Measurements from ENCODE around the gene HOXD3.

The HOXD3 gene

DNA sequence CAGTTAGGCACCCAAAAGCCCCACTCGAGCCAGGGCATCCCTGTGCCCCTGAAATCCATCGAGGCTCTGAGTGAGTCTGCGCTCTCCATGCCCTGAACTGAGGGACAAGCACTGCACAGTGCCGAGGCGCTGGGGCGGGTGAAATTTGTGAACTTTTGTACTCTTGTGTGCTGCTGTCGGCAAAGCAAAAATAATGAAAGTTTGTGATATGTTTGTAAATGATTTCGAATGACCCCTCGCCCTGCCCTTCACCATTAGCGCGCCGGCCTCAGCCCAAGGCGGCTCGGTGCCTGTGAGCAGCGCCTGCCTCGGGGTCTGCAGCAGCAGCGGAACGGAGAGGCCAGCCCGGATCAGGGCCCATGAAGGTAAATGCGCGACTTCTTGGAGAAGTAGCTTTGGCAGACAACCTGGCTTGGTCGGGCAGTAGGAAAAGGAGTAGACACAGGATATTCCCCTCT, 7.6 kb upstream of the HOXD3 start:
- DNase-seq = no peak

DNA sequence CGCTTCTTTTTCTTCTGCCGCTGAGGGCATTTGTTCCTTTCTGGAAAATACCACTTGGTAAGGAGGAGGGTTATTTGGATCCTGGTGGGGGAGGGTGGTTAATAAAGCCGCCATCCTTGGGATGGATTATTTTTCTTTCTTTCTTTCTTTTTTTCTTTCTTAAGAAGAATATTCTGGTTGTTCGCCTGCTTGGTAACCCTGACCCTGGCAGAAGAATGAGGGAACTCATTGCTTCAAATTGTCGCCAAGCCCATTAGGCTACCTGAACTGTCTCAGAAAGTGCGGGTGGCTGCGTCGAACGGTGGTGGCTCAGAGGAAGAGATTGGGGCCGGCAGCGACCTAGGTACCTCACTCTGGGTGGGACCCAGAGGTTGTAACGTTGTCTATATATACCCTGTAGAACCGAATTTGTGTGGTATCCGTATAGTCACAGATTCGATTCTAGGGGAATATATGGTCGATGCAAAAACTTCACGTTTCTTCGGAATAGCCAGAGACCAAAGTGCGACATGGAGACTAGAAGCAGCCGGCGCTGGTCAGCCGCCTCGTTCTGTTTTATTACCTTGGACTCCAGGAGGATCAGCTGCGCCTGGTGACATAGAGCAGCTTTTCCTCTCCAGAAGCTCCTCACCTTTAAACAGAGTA, 7.0 kb upstream of the HOXD3 start:
- no peak for DNase-seq

DNA sequence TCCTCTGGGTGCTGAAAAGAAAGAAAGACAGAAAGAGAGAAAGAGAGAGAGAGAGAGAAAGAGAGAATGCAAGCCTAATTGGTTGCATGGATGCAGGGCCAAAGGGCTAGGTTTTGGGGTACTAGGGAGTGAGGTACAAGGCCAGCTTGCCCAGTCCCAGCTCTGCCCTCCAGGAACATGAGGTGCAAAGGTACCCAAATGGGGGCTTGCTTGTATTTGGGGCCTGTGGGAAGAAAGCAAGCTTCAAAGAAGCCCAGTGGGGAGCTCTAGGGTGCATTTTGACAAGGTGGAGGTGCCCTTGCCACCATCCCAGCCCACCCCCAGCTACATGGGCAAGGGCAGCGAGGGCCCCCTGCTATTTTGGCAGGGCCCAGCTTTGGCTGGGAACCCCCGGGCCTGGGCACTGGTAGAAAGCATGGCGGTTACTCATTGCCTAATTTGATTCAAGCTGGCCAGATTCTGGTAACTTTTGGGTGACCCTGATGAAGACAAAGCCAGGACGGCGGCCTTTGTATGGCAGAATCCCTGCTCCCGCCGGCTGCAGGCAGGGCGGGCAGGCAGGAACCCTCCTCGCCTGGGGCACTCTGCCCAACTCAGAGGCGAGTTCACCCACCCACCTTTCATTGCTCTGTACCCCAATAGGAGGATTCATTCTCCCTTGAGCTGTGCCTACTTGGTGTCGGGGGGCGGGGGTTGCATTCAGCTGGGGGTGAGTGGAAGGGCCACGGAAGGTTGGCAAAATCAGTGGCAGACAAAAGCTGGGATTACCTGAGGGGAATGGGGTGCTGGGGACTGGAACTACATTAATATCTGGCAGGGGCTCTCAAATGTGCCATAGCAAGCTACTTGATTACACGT, 6.3 kb upstream of the HOXD3 start:
- DNase-seq = no peak

DNA sequence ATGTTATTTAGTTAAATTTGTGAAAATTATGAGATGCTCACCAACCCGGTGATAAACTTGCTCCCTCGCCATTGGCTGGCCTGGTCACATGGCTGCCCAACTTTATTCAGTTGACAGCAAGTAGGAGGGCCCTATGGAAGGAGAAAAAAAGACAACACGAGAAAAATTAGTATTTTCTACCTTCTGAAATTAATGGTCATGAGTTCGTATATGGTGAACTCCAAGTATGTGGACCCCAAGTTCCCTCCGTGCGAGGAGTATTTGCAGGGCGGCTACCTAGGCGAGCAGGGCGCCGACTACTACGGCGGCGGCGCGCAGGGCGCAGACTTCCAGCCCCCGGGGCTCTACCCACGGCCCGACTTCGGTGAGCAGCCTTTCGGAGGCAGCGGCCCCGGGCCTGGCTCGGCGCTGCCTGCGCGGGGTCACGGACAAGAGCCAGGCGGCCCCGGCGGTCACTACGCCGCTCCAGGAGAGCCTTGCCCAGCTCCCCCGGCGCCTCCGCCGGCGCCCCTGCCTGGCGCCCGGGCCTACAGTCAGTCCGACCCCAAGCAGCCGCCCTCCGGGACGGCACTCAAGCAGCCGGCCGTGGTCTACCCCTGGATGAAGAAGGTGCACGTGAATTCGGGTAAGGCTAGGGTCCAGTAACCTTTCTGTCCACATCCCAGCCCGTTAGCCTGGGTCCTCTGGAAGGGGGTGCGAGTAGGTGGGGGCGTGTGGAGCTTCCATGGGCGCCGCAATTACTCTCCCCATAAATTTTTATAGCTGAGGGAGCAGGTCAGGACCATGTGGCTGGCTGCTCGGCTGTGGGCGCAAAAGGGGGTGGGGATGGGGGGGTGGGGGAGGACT, 5.4 kb upstream of the HOXD3 start, which contains the start of gene HOXD4:
HOXD4 (plus strand) TSS at position 109 of the 846 bp plus-strand sequence; CDS start at position 193, 84 bp downstream.
- DNase-seq = no peak

DNA sequence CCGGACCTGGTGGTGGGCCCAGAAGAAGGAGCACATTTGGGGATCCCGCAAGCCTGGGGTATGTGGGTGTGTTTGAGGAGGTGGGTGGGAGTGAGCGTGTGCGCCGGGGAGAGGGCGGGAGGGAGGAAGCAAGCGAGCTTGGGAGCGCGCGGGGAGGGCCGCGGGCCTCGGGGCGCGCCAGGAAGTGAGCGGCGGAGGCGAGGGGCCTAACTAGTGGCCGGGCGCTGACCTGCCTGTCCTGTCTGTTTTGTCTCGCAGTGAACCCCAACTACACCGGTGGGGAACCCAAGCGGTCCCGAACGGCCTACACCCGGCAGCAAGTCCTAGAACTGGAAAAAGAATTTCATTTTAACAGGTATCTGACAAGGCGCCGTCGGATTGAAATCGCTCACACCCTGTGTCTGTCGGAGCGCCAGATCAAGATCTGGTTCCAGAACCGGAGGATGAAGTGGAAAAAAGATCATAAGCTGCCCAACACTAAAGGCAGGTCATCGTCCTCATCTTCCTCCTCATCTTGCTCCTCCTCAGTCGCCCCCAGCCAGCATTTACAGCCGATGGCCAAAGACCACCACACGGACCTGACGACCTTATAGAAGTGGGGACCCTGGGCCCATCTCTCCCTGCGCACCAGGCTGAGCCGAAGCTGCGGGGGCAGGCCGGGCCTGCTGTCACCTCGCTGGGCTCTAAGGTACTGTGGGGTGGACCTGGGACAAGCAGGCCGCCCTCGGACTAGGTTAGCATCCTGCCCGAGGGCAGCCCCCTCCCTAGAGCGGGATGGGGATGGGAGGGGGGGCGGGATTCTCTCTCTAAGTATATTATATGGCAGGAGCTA, 4.5 kb upstream of the HOXD3 start:
- no peak for DNase-seq

DNA sequence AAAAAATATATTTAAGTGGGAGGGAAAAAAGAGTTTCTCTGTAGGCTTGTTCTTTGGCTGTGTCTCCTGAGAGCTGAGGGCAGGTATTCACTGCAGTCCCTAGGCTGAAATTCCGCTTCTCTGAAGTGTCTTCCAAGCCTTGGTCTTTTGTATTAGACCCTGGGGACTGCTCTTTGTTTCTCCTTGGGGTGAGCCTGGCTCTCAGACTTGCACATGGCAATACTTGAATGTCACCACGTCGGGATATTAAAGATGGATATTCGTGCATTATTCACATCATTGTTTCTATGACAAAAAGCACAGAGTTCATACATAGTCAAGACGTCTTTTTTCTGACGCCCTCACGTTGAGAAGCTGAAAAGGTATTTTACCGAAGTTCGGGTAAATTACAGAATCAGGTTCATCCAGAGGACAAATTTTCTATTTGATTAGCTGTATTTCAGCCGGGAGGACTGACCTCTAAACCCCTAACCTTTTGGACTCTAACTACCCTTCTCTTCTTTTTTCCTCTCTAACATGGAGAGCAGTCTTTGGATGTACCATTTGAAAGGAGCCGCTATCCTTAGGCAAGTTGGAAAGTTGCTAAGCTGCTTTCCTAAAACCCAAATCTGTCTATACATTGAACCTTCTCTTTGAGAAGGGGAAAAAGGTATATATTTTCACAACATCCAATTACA, 2.4 kb upstream of the HOXD3 start:
- DNase-seq = no peak

DNA sequence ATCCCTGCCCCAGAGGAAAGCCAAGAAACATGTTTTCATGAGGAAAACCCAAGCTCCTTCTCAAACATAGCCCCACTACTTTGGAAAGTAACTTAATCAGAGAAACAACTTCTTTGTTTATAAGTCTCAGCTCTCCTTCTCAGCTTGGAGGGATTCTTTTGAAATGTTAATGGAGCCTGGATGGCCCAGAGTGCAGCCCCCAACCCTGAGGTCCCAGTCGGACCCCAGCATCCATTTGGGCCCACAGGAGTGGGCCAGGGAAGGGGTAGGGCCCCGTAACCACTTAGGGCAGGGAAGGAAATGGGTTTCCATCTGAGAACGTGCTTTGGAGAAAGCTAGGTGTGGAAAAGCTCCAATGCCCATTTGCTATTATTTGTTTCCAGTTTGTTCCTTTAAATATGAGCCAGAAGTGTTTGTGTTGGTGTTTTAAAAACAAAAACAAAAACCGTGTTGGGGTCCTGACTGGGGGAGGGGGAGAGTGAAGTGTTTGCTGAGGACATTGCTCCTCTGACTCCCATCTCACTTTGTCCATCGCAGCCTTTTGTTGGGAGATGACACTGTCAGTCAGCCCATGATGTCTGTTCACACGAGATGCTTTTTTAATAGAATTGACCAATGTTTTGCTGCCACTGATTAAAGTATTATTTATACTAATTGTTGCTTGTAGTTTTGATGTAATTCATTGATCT, 1.6 kb upstream of the HOXD3 start:
- DNase-seq = no peak

DNA sequence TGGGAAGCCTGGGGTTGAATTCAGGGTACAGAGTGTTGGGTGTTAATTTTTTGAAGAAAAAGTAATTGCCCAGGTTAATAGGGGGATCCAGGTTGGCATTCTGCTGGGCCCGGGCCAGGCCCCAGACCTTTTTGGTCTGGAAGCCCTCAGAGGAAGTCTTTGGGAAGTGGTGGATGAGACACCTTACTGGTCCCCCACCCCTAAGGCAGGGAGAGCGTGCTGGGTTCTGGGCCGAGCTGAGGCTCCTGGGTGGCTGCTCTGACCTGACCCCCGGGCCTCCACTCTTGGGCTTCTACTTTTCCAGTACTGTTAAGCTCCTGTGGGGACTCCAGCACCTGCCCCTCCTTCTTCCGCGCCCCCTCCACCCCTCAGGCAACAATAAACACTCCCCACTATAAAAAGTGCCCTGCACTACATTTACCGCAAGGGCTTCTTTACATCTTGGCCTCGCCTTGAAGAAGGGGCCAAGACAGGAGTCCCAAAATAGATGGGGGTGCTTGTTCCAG, 753 bp upstream of the HOXD3 start:
- no peak for DNase-seq

DNA sequence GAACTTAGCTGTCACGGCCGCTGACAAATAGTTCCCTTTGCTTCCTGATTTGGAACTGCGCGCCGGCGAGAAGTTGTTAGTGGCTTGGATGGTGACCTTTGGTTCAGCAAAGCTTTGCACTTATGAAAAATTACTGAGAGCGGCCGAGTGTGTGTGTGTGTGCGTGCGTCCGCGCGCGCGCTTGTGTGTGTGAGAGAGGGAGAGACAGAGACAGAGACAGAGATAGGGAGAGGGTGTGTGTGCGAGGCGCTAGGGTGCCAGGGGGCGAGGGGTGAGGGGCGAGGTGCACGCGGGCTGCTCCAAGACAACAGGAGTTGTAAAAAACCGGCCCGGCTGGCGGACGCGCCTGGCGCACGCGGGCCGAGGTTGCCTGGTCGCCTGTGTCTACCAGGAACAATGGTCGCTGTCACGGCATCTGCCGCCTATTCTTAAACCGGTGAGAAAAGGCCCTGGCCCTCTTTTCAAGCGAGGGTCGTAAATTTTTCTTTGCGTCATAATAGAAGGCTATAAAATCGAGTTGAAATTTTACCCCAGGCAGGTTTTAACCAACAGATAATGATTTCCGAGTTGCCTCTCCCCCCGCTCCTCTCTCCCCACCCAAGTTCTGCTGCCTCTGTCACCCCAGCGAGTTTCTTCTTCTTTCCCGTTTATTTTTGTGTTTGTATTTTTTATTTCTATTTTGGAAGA, 535 bp downstream of the HOXD3 start:
- no peak for DNase-seq

DNA sequence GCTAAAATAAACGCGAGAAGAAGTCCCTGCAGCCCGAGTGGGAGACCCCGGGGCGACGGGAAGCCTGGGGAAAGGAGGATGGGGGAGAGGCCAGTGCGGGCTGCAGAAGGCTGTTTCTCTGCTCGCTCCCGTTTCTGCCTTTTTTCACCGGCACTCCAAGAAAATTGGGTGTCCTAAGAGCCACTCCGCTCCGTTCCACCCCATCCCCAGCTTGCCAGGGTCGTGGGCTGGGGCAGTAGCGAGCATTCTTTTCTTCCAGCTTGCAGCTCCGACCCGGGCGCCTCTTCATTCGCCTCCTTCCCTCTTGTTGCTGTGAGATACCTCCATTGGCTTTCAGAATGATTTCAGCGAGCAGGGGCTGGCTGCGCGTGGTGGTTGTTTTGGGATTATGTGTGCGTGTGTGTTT, 1.1 kb downstream of the HOXD3 start:
- no peak for DNase-seq

DNA sequence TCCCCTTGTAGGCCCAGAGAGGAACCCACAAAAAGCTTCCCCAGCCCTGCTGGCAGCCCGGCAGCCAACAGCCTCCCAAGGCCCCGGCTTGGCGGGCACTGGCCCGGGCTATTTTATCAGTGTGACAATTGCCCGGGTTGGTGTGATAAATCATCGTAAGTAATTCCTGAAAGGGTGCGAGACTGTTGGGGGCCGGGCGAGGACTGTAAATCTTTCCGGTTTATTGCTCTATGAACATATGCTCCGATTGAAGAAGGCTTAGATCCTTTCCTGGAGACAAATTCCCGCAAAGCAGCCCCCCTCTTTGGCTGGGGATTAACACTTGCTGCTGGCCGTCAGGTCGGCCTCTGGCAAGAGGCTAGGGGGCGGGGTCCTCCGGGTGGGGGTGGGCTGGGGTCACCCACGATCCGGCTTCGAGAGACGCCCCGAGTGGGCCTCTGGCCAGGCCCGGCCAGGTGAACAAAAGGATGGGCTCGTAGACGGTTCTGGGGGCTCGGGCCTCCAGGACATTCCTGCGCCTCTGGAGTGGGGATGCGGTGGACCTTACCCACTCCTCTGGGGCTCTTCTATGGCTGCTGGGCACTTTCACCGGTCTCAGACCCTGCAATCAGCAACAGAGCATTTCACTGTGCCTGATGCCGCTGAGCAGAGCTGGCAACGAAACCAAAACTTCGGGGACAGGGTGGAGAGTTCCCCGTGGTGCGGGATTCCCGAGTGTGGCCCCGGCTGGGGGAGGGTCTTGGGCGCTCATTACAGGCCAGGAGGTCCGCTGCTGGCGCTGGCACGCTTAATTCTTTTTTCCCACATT, 2.0 kb downstream of the HOXD3 start:
- DNase-seq = no peak

DNA sequence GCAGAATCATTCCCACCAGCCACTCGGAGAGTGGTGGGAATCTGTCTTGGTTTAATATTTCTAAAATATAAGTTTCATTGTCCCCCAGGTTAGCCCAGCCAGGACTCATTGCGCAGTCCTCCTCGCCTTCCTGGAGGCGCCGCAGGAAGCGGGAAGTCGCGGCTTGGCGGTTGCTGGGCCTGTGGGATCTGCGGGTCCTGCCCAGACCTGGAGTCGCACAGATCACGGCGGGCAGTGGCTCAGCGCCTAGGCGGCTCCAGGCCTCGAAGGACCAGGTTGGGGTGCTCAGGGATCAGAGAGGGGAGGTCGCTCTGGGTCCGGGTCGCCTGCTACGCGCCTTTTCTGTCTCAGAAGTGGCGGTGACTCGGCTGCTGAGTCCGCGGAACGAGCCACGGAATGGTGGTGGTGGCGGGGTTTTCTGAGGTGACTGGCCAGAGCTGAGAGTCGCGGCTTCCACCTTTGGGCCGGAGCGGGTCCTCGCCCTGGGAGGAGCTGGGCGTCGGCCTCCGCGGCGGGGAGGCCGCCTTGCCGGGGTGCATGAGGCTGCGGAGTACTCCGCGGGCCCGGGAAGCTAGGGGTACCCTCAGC, 2.6 kb downstream of the HOXD3 start:
- no peak for DNase-seq

DNA sequence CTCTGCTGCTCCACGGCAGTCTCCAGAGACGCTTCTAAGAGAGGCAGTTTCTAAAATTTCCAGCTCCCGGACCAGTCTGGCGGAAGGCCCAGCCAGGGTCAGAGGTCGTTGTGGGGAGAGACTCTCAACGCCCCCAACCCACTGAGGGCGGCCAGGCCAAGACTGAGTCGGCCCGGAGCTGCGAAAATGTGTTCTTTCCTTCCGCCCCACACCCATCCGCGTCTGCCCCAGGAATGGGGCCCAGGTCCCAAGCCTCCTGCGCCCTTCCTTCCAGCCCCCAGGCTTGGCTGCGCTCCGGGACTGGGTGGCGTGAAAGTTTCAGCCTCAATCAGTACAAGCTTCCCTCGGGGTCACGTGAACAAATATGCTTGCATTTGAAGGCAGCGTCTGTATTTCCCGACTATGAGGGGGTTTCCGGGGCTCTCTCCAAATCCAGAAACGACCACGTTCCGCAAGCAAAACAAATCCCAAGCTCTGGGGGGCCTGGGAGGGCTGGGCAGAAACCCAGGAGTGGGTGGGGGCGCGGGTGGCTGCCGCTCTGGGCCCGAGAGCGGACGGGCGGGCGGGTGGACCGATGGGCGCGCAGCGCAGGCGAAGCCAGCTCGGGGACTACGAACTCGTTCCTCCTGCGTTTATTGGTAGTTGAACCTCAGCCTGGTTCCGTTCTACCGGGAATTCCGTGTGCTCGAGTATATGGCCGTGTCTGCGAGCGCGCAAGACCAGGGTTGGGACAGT, 3.3 kb downstream of the HOXD3 start:
- DNase-seq = no peak

DNA sequence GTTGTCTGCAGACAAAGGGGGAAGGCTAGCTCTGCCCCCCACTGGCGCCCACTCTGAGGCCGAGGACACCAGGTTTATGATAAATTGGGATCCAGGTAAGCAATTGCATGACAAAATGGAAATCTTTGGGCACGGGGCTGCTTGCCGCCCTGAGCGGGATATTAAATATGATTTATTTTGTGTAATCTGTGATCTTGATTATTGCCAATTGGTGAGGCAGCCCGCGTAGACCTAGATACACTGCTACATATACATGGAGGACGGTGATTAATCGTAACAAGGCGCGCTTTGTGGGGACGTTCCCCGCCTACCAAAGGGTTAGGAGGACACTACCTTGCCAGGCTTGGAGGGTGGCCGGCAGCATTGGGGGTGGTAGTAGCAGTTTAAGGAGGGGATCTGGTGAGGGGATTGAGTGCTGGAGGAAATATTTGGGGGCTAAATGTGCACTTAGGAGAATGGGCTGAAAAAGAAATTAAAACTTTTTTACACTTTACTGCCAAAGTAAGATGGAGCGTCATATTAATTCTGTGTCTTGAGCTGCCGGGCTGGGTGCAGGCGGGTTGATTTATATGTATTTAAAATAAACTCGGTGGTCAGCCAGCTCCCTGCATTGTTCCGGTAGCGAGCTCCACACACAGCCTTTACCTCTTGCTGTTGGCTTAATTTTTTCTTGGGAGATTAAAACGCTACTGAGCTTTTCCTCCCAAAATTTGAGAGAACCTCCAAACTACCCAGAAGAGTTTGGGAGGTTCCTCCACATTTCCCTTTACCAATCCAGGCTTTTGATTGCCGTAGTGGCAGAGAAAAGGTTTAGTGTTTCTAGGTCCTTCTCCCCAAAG, 4.1 kb downstream of the HOXD3 start:
- no peak for DNase-seq

DNA sequence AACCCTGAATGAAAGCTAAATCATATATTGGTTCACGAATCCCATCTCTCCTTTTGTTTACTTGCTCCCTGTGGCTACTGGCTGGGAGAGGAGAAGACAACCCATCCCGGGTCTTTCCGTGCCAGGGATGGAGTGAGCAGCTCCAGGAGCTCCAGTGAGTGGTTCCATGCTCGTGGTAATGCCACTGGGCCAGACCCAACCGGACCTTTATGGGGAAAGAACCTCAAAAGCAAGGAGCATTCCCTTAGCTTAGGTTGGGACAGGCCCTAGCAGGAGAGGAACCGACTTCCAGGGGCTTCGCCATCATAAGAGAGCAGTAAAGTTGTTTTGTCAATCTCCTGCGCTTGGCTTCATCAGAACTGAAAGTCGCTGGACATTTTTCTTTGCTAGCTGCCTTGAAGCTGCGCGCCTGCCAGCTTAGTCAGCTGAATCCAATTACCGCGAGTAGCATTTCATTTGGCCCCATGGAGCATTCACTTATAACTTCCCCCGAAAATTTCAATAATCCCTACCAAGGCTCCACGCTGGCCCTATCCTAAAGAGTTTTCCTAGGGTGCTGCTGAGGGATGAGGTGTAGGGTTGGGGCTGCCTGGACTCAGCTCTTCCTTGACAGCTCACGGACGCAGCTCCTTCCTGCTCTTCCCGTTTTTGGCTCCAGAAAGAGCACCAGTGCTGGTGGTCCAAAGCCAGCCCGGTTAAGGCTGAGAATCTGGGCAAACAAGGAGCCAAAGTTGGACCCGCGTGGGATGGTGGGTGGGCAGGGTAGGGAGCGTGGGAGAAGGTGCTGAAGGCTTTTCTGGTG, 4.9 kb downstream of the HOXD3 start:
- DNase-seq = no peak

DNA sequence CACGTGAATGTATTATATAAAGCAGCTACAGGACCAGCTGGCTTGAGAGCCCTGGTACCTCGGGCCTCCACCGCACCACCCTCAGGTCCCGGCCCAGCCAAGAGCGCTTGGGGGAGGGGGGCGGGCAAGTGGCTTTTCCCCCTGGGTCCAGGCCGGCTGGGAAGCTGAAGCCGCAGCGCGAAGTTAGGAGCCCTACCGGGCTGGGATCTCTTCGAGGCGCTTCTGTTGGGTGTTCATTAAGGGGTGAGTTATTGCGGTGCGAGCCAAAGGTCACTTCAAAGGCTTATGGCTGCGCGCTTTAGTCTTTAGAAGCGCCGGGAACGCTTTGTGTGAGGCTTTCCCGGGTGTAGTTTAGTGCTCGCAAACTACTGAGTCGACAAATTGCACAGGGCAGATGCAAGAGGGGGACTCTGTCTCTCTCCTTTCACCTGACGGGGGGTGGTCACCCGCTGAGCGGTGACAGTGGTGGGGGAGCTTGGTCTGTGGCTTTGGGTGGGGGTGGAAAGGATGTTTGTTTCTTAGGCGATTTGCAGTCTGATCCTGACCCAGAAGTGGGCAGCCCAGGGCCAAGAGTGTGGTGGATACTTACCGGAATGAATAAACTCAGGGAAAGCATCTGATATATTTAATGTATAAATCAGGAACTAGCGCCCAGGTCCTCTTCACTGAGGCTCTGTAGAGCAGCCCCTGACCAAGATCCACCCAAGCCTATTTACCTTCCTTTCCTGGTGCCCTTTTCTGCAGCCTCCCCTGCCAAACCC, 6.0 kb downstream of the HOXD3 start:
- DNase-seq = no peak

Measured in activated T-cell treated with anti-CD3 and anti-CD28 coated beads, Interleukin-2, amount 50 U/mL, for 48 hours (primary cell).